T-helper 2 cell treated with Interferon-gamma antibody and Interleukin-4, amounts not matched to agents 100 ng/mL and 5 ng/mL, for 36 hours (primary cell): Measurements from ENCODE around the gene KCNAB2. TPM values are rescaled to one million over a fixed set of nuclear protein-coding genes. Genes with fewer than 3 reads are reported as not detected.

ENCODE experiments used
- intact Hi-C: fragments of 100-400 bp; cut with micrococcal nuclease; formaldehyde crosslinking; loops from one replicate; pipeline ENCODE4 v1.15.1; 2023
- total RNA-seq: library from RNA; stranded (reverse); gene quantifications from 2 replicates; pipeline ENCODE4 v1.2.3, GENCODE V29; 2022

Gene KCNAB2
- total RNA-seq, 1 donor from 2014 or later, result 321 TPM

DNA sequence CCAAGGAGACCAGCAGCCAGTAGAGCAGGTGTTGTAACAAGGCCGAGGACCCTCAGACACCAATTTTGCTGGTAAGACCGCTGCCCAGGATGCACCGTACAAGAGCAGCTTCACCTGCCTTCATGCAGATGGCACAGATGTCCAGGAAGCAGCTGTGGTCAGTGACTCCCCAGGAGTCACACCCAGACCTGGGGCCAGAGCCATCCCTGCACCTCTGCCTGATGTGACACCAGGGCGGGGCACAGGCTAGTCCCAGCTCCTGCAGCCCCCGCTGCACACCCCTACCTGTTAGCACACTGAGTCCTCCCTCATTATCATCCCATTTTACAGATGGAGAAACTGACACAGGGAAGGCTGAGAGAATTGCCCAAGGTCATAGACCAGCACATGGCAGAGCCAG, 16.3 kb upstream of the KCNAB2 start:
- intact Hi-C loops, result no loop called here

DNA sequence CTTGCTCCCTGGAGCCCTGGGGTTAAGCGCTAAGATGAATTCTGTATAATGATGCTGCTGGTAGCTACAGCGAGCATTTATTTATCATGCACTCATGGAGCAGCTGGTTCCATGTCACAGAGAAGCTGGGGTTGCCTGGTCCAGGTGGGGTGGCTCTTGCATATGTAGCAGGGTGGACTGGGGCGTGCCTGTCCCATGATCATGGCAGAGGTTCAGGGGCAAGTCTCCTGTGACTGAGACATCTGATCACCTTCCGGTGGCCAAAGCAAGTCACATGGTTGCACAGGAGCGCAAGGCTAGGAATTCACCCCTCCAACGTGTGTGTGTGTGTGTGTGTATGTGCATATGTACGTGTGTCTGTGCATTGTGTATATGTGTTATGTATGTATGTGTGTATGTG, 15.6 kb upstream of the KCNAB2 start:
- intact Hi-C loops, result no loop called here

- intact Hi-C loops, result no loop called here
These were observed 15.0 kb upstream of the KCNAB2 start for GRCh38 chr1:6030547-6031261.

- intact Hi-C loops, result no loop called here
These were observed 12.6 kb upstream of the KCNAB2 start for GRCh38 chr1:6033124-6033523.

- intact Hi-C loops, result no loop called here
These were observed 11.5 kb upstream of the KCNAB2 start for GRCh38 chr1:6033986-6034749.

- intact Hi-C loops, result no loop called here
These were observed 11.0 kb upstream of the KCNAB2 start for GRCh38 chr1:6034750-6035096.

GRCh38 chr1:6035303-6035702, 10.4 kb upstream of the KCNAB2 start:
- intact Hi-C loops, result no loop called here

GRCh38 chr1:6035719-6036118, 10.0 kb upstream of the KCNAB2 start:
- intact Hi-C loops, result no loop called here

DNA sequence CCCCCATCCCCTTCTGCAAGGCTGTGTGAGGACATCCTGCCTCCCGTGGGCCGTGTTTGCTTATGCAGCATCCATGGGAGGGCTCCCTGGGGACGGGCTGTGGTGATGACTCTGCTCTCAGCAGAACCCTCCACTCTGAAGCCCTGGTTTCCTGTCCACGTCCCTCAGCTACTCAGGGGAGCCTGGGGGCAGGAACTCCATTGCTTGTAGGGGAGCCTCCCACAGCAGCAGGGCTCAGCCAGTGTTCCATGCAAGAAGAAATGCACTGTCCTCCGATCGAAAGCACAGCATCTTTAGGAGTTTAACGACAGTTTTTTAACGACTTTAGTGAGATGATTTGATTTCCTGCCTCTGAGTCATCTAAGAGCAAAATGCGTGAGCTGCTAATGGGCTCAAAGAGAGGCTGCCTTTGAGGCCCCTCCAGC, 8.3 kb upstream of the KCNAB2 start:
- intact Hi-C loops, result no loop called here

DNA sequence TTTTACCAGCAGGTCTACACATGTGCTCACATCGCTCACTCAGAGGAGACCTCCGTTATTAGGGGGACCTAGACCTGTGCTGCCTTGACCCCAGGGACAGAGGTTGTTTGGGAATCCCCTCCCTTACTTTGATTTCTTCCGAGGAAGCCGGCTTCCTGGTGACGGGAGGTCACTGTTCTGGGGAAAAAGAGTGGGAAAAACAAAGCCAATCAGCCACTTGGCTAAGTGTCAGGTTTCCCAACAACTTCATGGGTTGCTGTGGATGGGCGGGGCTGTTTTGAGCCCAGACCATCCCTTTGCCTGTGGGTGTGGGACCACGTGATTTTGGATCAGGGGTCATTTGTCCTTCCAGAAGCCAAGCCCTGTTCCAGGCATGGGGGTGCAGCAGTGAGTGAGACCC, 7.1 kb upstream of the KCNAB2 start:
- intact Hi-C loops, result no loop called here

DNA sequence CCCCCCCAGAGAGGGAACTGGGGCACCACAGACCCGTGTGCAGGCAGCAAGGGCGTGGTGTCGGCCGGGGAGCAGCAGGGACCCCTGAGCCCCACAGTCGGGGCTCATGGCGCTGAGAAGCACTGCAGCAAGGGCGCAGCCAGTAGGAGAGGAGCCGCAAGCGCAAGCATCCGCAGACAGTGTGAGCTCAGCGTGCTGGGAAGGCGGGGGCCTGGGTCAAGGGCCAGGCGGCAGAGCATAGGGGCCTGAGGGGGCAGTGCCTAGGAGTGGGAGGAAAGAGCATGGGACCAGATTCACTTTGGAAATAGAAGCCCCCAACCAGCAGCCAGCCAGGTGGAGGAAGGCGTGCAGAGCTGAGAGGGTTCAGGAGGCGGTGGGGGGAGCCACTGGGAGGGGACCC, 6.7 kb upstream of the KCNAB2 start:
- intact Hi-C loops, result no loop called here

- intact Hi-C loops, result no loop called here
These were observed 5.2 kb upstream of the KCNAB2 start for GRCh38 chr1:6040444-6040843.

GRCh38 chr1:6040861-6041415, 4.8 kb upstream of the KCNAB2 start:
- intact Hi-C loops, result no loop called here

GRCh38 chr1:6041432-6042062, 4.1 kb upstream of the KCNAB2 start:
- intact Hi-C loops, result no loop called here

- intact Hi-C loops, result no loop called here
These were observed 2.1 kb upstream of the KCNAB2 start for GRCh38 chr1:6043561-6043960.

GRCh38 chr1:6044481-6045109, 1.1 kb upstream of the KCNAB2 start:
- intact Hi-C loops, result no loop called here

DNA sequence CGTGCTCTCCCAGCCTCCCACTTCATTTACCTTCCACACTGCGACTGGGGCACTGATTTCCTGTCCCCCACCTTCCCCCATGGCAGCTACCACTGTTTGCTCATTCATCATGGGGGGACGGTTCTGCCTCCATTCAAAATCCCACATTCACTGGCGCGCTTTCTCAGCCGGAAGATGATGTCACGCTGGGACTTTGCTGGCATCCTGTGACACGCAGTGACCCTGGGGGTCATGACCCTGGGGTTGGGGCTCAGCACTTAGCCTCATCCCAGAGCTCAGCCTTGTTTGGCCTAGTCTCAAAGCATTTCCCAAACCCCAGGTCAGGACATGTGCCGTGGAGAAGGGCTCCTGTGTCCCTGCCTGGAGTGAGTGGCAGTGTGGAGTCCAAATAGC, 582 bp upstream of the KCNAB2 start:
- intact Hi-C loops, result no loop called here

GRCh38 chr1:6046279-6046678, 591 bp downstream of the KCNAB2 start:
- intact Hi-C loops, result no loop called here

DNA sequence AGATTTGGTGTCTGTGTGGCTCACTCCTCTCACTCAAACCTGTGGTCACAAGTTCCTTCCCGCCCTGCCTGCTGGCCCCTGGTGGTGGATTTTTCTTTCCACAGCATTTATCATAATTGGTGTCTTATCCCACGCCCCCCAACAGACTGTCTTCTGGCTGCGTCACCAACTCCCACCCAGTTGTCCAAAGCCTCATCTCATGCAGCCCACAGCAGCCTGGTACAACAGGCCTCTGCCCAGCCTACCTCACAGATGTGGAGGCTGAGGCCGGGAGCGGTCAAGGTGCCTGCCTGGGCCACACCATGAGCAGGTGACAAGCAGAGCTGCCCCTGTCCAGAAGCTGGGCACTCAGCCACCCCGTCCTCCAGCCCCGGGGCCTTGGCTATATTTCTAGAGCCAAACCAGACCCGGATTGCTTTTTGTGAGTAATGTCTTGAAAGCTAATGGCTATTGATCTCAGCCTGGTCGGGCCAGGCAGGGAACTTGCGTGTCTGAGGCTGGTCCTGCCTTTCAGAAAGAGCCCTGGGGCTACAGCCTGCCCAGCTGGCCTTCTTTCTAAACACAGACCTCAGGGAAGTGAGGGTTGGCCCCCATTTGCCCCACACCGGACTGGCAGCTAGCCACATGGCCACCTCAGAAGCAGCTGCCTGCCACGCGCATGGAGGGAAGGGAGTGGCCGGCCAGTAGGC, 2.6 kb downstream of the KCNAB2 start:
- intact Hi-C loops, result no loop called here

DNA sequence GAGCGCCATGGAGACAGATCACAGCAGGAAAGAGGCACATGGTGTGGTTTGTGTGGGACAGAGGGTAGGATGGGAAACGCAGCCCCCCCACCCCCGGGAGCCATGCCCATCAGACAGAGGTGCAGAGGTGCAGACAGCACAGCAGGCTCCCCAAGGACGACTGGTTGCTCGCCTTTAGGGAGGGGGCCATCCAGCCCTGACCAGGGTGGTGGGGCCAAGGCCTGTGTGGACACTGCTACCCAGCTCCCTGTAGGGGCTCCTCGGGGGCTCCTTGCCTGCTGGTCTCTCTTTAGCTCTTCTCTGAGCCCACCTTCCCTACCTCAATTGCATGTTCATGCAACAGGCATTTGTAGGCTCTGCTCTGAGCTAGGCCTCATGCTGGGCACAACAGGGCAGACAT, 3.7 kb downstream of the KCNAB2 start:
- intact Hi-C loops, result no loop called here

DNA sequence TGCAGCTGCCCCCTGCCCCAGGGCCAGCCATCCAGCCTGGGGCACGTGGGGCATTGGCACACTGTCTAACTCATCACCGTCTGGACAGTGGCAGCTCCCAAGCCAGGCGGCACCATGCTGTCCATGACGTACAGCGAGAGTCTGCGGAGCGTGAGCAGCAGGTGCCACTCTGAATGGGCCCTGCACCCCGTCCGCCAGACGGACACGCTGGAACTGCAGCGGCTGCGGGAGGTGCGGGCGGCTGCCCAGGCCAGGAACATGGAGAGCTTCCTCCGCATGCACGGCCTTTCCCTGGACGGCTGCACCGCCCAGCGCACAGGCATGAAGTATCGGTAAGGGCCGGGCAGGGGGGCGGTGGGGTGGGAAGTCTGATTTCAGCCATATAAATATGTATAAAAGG, 5.7 kb downstream of the KCNAB2 start:
- intact Hi-C loops, result no loop called here
